Esophagus muscularis mucosa (tissue), 4 donors: ENCODE measurements around the gene DHX9. TPM values are rescaled to one million over a fixed set of nuclear protein-coding genes. Genes with fewer than 3 reads are reported as not detected.
A peak's percentile ranks its signal among the peaks of the same experiment; 100 is the strongest.

ENCODE experiments used
- DNase-seq: peaks from one replicate; pipeline ENCODE4 v3.0.0-alpha.2; 2017; ENCODE audit errors: extremely low spot score
- H3K27ac ChIP-seq, 4 donors: fragments of 200-600 bp; sonication (generic); replicated peaks in 1 of 4; 1 replicate in 3 of 4; 2 replicates in 1 of 4; pipeline ENCODE4 v1.5.1; 2016 to 2019; ENCODE audit warnings: mild to moderate bottlenecking in 1 of 4
- H3K27me3 ChIP-seq, 4 donors: fragments of 200-600 bp; sonication (generic); one replicate each; pipeline versions ENCODE4 v1.5.1 to v1.6.0; 2016 to 2019
- H3K36me3 ChIP-seq, 4 donors: fragments of 200-600 bp; sonication (generic); one replicate each; pipeline ENCODE4 v1.5.1; 2016 to 2019
- H3K4me1 ChIP-seq, 4 donors: fragments of 200-600 bp; sonication (generic); one replicate each; pipeline ENCODE4 v1.5.1; 2016 to 2019
- H3K4me3 ChIP-seq, 4 donors: fragments of 200-600 bp; sonication (generic); 1 replicate in 2 of 4; 2 replicates in 2 of 4; pipeline ENCODE4 v1.5.1; 2016 to 2019; ENCODE audit warnings: mild to moderate bottlenecking in 4 of 4, moderate library complexity in 1 of 4
- H3K9me3 ChIP-seq, 4 donors: fragments of 200-600 bp; sonication (generic); 1 replicate in 3 of 4; 2 replicates in 1 of 4; pipeline ENCODE4 v1.5.1; 2016 to 2019
- EP300 ChIP-seq: sonication (generic); formaldehyde crosslinking; IDR thresholded peaks from one replicate; pipeline ENCODE4 v1.6.1; 2017; ENCODE audit warnings: antibody characterized with exemption
- POLR2A ChIP-seq: fragments of 450-650 bp; IDR thresholded peaks from one replicate; pipeline ENCODE4 v1.6.1; 2017; ENCODE audit warnings: antibody characterized with exemption, moderate library complexity, mild to moderate bottlenecking, low read depth
- POLR2AphosphoS5 ChIP-seq, 2 donors: sonication (generic); formaldehyde crosslinking; IDR thresholded peaks; one replicate each; pipeline ENCODE4 v1.6.1; 2017; ENCODE audit warnings: antibody characterized with exemption in 2 of 2
- WGBS: methylation state at CpG from one replicate; pipeline ENCODE4 v1.1.5; 2018; 5-methylcytosine and 5-hydroxymethylcytosine counted together
- intact Hi-C: fragments of 100-400 bp; cut with DNase I; formaldehyde crosslinking; loops from one replicate; pipeline ENCODE4 v1.15.1; 2023
- total RNA-seq, 4 donors: library from RNA; depleted of rRNA; stranded (reverse); fragments of >200 nt; gene quantifications; one replicate each; pipeline versions ENCODE4 v1.1.0 to v1.2.1, GENCODE V29; 2016
- TF ChIP-seq, protein P1 (sequence below), 3 experiments: fragments of 200-600 bp in 2 of 3; fragments of 450-650 bp in 1 of 3; sonication (generic) in 2 of 3; IDR thresholded peaks; one replicate each; pipeline ENCODE4 v1.5.1; 2017 to 2019; ENCODE audit warnings: antibody characterized with exemption in 3 of 3, mild to moderate bottlenecking in 2 of 3, moderate library complexity in 1 of 3

Gene DHX9
- total RNA-seq, 4 donors from 2014 or later, result 73.0 to 89.7 (median 74.5) TPM

DNA sequence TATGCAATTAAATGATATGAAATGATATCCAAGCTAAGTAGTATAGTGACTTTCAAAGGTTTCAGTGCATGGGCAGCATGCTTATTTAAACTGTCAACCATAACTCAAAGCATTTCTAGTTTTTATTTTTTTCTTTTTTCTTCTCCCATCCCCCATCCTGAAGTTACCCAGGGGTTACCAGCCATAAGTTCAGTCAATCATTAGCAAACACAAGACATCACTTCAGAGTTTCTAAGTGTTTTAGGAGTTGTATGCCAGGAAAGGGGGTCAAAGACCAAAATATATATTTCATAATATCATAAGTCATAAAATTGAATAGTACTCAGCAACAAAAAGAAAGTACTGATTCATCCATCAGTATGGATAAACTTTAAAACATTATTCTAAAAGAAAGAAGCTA is 28.7 kb downstream of the DHX9 start:
- intact Hi-C loops, result no loop called here
- Histone ChIP-seq H3K4me1 (no peaks in the 10 kb centered on the region), H3K27ac (no peak overlapping the region), H3K36me3 (peaks cover 72 to 100% (median 98%) of the 10 kb centered on the region in 4 donors), H3K27me3 (no peaks in the 10 kb centered on the region), H3K9me3 (no peaks in the 10 kb centered on the region), H3K4me3 (no peak overlapping the region)
- no peak for DNase-seq
- TF ChIP-seq POLR2A, result no peak
- no peak for TF ChIP-seq EP300
- TF ChIP-seq POLR2AphosphoS5 (IDR thresholded peaks at IDR 0.05), result no peak
- TF ChIP-seq, protein P1, sequence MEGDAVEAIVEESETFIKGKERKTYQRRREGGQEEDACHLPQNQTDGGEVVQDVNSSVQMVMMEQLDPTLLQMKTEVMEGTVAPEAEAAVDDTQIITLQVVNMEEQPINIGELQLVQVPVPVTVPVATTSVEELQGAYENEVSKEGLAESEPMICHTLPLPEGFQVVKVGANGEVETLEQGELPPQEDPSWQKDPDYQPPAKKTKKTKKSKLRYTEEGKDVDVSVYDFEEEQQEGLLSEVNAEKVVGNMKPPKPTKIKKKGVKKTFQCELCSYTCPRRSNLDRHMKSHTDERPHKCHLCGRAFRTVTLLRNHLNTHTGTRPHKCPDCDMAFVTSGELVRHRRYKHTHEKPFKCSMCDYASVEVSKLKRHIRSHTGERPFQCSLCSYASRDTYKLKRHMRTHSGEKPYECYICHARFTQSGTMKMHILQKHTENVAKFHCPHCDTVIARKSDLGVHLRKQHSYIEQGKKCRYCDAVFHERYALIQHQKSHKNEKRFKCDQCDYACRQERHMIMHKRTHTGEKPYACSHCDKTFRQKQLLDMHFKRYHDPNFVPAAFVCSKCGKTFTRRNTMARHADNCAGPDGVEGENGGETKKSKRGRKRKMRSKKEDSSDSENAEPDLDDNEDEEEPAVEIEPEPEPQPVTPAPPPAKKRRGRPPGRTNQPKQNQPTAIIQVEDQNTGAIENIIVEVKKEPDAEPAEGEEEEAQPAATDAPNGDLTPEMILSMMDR (IDR thresholded peaks at IDR 0.05), result no peak

DNA sequence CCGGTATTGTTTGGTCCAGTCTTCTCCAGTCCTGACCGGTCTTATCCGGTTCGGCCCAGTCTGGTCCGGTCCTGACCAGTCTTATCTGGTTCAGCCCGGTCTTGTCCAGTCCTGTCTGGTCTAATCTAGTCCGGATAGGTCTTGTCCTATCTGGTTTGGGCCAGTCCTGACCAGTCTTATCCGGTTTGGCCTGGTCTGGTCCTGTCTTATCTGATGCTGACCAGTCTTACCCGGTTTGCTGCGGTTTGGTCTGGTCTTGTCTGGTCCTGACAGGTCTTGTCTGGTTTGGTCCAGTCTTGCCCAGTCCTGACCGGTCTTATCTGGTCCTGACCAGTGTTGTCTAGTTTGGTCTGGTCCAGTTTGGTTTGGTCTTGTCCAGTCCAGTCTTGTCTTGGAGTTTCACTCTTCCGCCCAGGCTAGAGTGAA is 30.1 kb downstream of the DHX9 start:
- Histone ChIP-seq H3K27ac (no peak overlapping the region), H3K36me3 (peaks cover 78 to 100% (median 98%) of the 10 kb centered on the region in 4 donors), H3K9me3 (no peaks in the 10 kb centered on the region), H3K27me3 (no peaks in the 10 kb centered on the region), H3K4me3 (no peak overlapping the region), H3K4me1 (no peaks in the 10 kb centered on the region)
- WGBS, result 93% methylated on average over 12 of the region's 12 CpGs
- no peak for DNase-seq
- TF ChIP-seq POLR2AphosphoS5 (IDR thresholded peaks at IDR 0.05), result peak in 1 of 2 donors; percentile 38
- no peak for TF ChIP-seq EP300
- intact Hi-C loops, result no loop called here

DNA sequence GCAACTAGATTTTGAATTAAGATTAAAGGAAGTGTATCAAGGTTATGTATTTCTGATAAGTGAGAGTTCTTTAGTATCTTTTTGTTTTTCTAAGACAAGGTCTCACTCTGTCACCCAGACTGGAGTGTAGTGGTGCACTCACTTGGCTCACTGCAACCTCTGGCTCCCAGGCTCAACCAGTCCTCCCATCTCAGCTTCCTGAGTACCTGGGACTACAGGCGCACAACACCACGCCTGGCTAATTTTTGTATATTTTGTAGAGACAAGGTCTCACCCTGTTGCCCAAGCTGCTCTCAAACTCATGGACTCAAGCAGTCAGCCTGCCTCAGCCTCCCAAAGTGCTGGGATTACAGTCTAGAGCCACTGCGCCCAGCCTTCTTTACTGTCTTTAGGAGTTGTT is 33.7 kb downstream of the DHX9 start:
- peaks cover 82 to 100% (median 99%) of the 10 kb centered on the region in 4 donors for H3K36me3 ChIP-seq
- H3K27ac ChIP-seq, result no peak overlapping the region
- H3K4me3 ChIP-seq, result no peak overlapping the region
- no peak for DNase-seq
- whole genome bisulfite sequencing, result 100% methylated on average over 3 of the region's 3 CpGs
- H3K4me1 ChIP-seq, result no peaks in the 10 kb centered on the region
- no peak for TF ChIP-seq POLR2A
- TF ChIP-seq EP300, result no peak
- no peak for TF ChIP-seq POLR2AphosphoS5 (IDR thresholded peaks at IDR 0.05)
- TF ChIP-seq, protein P1 (IDR thresholded peaks at IDR 0.05), result no peak
- no peaks in the 10 kb centered on the region for H3K9me3 ChIP-seq
- intact Hi-C loops, result no loop called here
- H3K27me3 ChIP-seq, result no peaks in the 10 kb centered on the region

DNA sequence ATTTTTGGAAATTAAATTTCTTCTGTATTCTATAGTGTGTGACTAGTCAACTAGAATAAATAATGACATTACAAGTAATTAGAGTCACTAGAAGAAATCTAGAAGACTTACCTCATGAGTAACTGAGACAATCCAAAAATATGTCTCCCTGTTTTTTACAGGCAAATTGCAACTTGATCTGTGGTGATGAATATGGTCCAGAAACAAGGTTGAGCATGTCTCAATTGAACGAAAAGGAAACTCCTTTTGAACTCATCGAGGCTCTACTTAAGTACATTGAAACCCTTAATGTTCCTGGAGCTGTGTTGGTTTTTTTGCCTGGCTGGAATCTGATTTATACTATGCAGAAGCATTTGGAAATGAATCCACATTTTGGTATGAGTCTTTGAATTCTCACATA is 36.7 kb downstream of the DHX9 start:
- H3K36me3 ChIP-seq, result peaks cover 91 to 100% (median 98%) of the 10 kb centered on the region in 4 donors
- WGBS, result 81% methylated on average over 2 of the region's 2 CpGs

DNA sequence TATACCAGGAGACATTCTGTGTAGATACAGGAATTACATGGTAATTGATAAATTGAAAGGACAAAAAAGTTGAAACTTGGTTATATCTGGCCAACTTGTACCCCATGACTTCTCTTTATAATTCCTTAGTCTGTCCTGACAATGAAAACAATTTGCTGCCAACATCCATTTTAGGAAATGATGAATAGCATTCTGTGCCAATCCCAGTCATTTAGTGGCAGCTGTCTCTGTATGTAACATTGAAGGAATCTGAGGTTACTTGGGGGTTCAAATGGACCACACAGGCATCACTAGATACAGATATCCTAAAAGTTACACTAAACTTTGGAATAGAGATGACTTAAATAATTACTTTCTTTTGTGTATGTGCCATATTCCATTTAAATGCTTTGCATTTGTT is 38.2 kb downstream of the DHX9 start:
- no peak for TF ChIP-seq EP300
- no peak for TF ChIP-seq POLR2AphosphoS5 (IDR thresholded peaks at IDR 0.05)
- TF ChIP-seq, protein P1 (IDR thresholded peaks at IDR 0.05), result no peak
- TF ChIP-seq POLR2A, result no peak
- Histone ChIP-seq H3K27me3 (no peaks in the 10 kb centered on the region), H3K9me3 (no peaks in the 10 kb centered on the region), H3K27ac (no peak overlapping the region), H3K4me3 (no peak overlapping the region), H3K36me3 (peaks cover 95 to 100% (median 98%) of the 10 kb centered on the region in 4 donors), H3K4me1 (no peaks in the 10 kb centered on the region)
- no peak for DNase-seq
- intact Hi-C loops, result no loop called here

More for the DNA sequence above, 36.7 kb downstream of the DHX9 start:
- no peak overlapping the region for H3K27ac ChIP-seq
- TF ChIP-seq POLR2AphosphoS5 (IDR thresholded peaks at IDR 0.05) (no peak), EP300 (no peak), POLR2A (no peak)
- TF ChIP-seq, protein P1 (IDR thresholded peaks at IDR 0.05), result no peak
- intact Hi-C loops, result no loop called here
- DNase-seq, result no peak
- no peaks in the 10 kb centered on the region for H3K27me3 ChIP-seq
- H3K4me1 ChIP-seq, result no peaks in the 10 kb centered on the region
- no peak overlapping the region for H3K4me3 ChIP-seq
- no peaks in the 10 kb centered on the region for H3K9me3 ChIP-seq
